Measurements from ENCODE around the gene ZNF749. TPM values are rescaled to one million over a fixed set of nuclear protein-coding genes. Genes with fewer than 3 reads are reported as not detected.
"Not testable (repeated sequence)": the region's sequence is repeated elsewhere in the genome, so short reads cannot be mapped to it uniquely, and the experiment has no call there.

The ZNF749 gene
- total RNA-seq, 4 donors from 2014 or later, result 3.1 to 7.8 (median 4.5) TPM

- 98 to 100% methylated on average over 4 to 5 of the region's 5 CpGs for WGBS, 2 donors
- TF ChIP-seq CTCF (IDR thresholded peaks at IDR 0.05) (no peak), POLR2A (IDR thresholded peaks at IDR 0.05) (no peak), EP300 (IDR thresholded peaks at IDR 0.05) (no peak)
- DNase-seq (ENCODE audit: low spot score in 2 of 2), result no peak
- Histone ChIP-seq H3K4me1 (no peaks in the 10 kb centered on the region), H3K4me3 (no peak overlapping the region), H3K27me3 (no peaks in the 10 kb centered on the region), H3K27ac (no peak overlapping the region), H3K9me3 (peaks cover 4 to 100% (median 54%) of the 10 kb centered on the region in 4 donors), H3K36me3 (peaks cover 0 to 61% (median 3%) of the 10 kb centered on the region in 3 donors)
Observed at GRCh38 chr19:57466489-57466888, 31.4 kb downstream of the ZNF749 start.

- Histone ChIP-seq H3K9me3 (peaks cover 15 to 91% (median 57%) of the 10 kb centered on the region in 4 donors), H3K36me3 (peaks cover 0 to 76% (median 15%) of the 10 kb centered on the region in 3 donors), H3K27me3 (no peaks in the 10 kb centered on the region), H3K4me3 (no peak overlapping the region), H3K27ac (no peak overlapping the region), H3K4me1 (peaks cover 0 to 6% (median 0%) of the 10 kb centered on the region in 4 donors)
- DNase-seq (ENCODE audit: low spot score in 2 of 2), result no peak
- TF ChIP-seq POLR2A (IDR thresholded peaks at IDR 0.05), result no peak
- no peak for TF ChIP-seq EP300 (IDR thresholded peaks at IDR 0.05)
- no peak for TF ChIP-seq CTCF (IDR thresholded peaks at IDR 0.05)
- 96 to 97% methylated on average over 4 of the region's 4 CpGs for WGBS, 2 donors
Observed at GRCh38 chr19:57473646-57474045, 38.5 kb downstream of the ZNF749 start.

GRCh38 chr19:57477191-57478008 is 42.3 kb downstream of the ZNF749 start, which contains the start of gene ZNF772:
TSS of gene ZNF772 (minus strand) at chr19:57477566. CDS start at chr19:57477309, 257 bp downstream.
- Histone ChIP-seq H3K4me1 (peaks cover 0 to 6% (median 0%) of the 10 kb centered on the region in 4 donors), H3K27me3 (no peaks in the 10 kb centered on the region), H3K9me3 (peaks cover 11 to 63% (median 27%) of the 10 kb centered on the region in 4 donors), H3K4me3 (peak within 1 kb of the TSS; percentile 54 to 66 (median 63)), H3K36me3 (peaks cover 0 to 40% (median 12%) of the 10 kb centered on the region in 3 donors), H3K27ac (peak within 1 kb of the TSS; percentile 45 to 81 (median 72))
- peak; percentile 47 to 88 for DNase-seq (ENCODE audit: low spot score in 2 of 2)
- WGBS, 2 donors, result 5% methylated on average over 30 to 36 of the region's 38 CpGs
- TF ChIP-seq POLR2A (IDR thresholded peaks at IDR 0.05) (no peak), CTCF (IDR thresholded peaks at IDR 0.05) (peak in 4 of 5 experiments; percentile 7 to 45 (median 34)), EP300 (IDR thresholded peaks at IDR 0.05) (peak in 1 of 2 donors; percentile 60)

GRCh38 chr19:57487477-57488298 is 52.6 kb downstream of the ZNF749 start, which contains the start of gene ZNF419:
TSS of gene ZNF419 (plus strand) at chr19:57487750. CDS start at chr19:57487951, 201 bp downstream.
- not testable (repeated sequence) for H3K4me1 ChIP-seq, H3K27me3 ChIP-seq
- DNase-seq (ENCODE audit: low spot score in 2 of 2), result peak; percentile 78 to 88
- Histone ChIP-seq H3K27ac (peak within 1 kb of the TSS in 3 of 4 donors; percentile 61 to 85 (median 77)), H3K4me3 (peak within 1 kb of the TSS; percentile 63 to 92 (median 76)), H3K9me3 (peaks cover 0 to 22% (median 0%) of the 10 kb centered on the region in 4 donors), H3K36me3 (peaks cover 4 to 32% (median 11%) of the 10 kb centered on the region in 3 donors)
- TF ChIP-seq EP300 (IDR thresholded peaks at IDR 0.05), result peak; percentile 47 to 67
- TF ChIP-seq CTCF (IDR thresholded peaks at IDR 0.05), result peak in 1 of 5 experiments; percentile 21
- WGBS, 2 donors, result 1 to 2% methylated on average over 37 to 45 of the region's 69 CpGs

- Histone ChIP-seq H3K9me3 (peaks cover 0 to 27% (median 0%) of the 10 kb centered on the region in 4 donors), H3K4me3 (peak overlapping the region in 1 of 4 donors; percentile 78), H3K36me3 (peaks cover 7 to 38% (median 13%) of the 10 kb centered on the region in 3 donors)
- not testable (repeated sequence) for H3K27ac ChIP-seq; H3K27me3 ChIP-seq; DNase-seq (ENCODE audit: low spot score in 2 of 2); H3K4me1 ChIP-seq
- WGBS, 2 donors, result 0 to 17% methylated on average over 1 of the region's 1 CpG
Observed at GRCh38 chr19:57488299-57488644, 53.1 kb downstream of the ZNF749 start.
